Measurements from ENCODE around the gene RGL1. TPM values are rescaled to one million over a fixed set of nuclear protein-coding genes. Genes with fewer than 3 reads are reported as not detected.

Gene RGL1
- total and polyA plus RNA-seq, 3 experiments from 2014 or later, result 0.97 to 3.3 (median 3.3) TPM

GRCh38 chr1:183792300-183792699, 12.6 kb upstream of the RGL1 start:
- no peak overlapping the region for H3K27ac Mint-ChIP-seq
- peaks cover 0 to 2% (median 0%) of the 10 kb centered on the region in 3 donors for H3K4me1 Mint-ChIP-seq
- no peaks in the 10 kb centered on the region for H3K27me3 ChIP-seq (ENCODE audit: insufficient read depth, low read length, poor library complexity, severe bottlenecking)
- POLR2A ChIA-PET, result no interaction called here
- DNase-seq, result no peak
- CTCF ChIA-PET, result no interaction called here
- no peaks in the 10 kb centered on the region for H3K36me3 ChIP-seq (ENCODE audit: insufficient read depth, low read length)
- no peak overlapping the region for H3K4me3 Mint-ChIP-seq
- no peak overlapping the region for H3K4me3 ChIP-seq (ENCODE audit: low read length)
- no peaks in the 10 kb centered on the region for H3K9me3 ChIP-seq (ENCODE audit: low read length)
- no peaks in the 10 kb centered on the region for H3K9me3 Mint-ChIP-seq
- peaks cover 0 to 2% of the 10 kb centered on the region in 2 donors for H3K27me3 Mint-ChIP-seq
- no peak overlapping the region for H3K27ac ChIP-seq (ENCODE audit: low read depth, low read length)
- no peaks in the 10 kb centered on the region for H3K36me3 Mint-ChIP-seq
- no peaks in the 10 kb centered on the region for H3K4me1 ChIP-seq (ENCODE audit: insufficient read depth, low read length)

- Mint-ChIP-seq H3K4me1 (no peaks in the 10 kb centered on the region), H3K27me3 (peaks cover 0 to 2% of the 10 kb centered on the region in 2 donors), H3K36me3 (no peaks in the 10 kb centered on the region), H3K27ac (no peak overlapping the region), H3K4me3 (no peak overlapping the region), H3K9me3 (no peaks in the 10 kb centered on the region)
- Histone ChIP-seq H3K36me3 (ENCODE audit: insufficient read depth, low read length) (no peaks in the 10 kb centered on the region), H3K9me3 (ENCODE audit: low read length) (no peaks in the 10 kb centered on the region), H3K27ac (ENCODE audit: low read depth, low read length) (no peak overlapping the region), H3K4me1 (ENCODE audit: insufficient read depth, low read length) (no peaks in the 10 kb centered on the region), H3K4me3 (ENCODE audit: low read length) (no peak overlapping the region), H3K27me3 (ENCODE audit: insufficient read depth, low read length, poor library complexity, severe bottlenecking) (no peaks in the 10 kb centered on the region)
- ChIA-PET POLR2A (no interaction called here), CTCF (no interaction called here)
- no peak for DNase-seq
Observed at GRCh38 chr1:183794088-183794487, 10.8 kb upstream of the RGL1 start.

GRCh38 chr1:183800449-183800848, 4.5 kb upstream of the RGL1 start:
- H3K36me3 ChIP-seq (ENCODE audit: insufficient read depth, low read length), result no peaks in the 10 kb centered on the region
- H3K36me3 Mint-ChIP-seq, result peaks cover 2 to 15% (median 4%) of the 10 kb centered on the region in 3 donors
- no peak overlapping the region for H3K4me3 Mint-ChIP-seq
- ChIA-PET CTCF (no interaction called here), POLR2A (no interaction called here)
- H3K4me3 ChIP-seq (ENCODE audit: low read length), result no peak overlapping the region
- DNase-seq, result no peak
- H3K27me3 Mint-ChIP-seq, result peaks cover 2 to 22% of the 10 kb centered on the region in 2 donors
- peaks cover 3 to 4% (median 3%) of the 10 kb centered on the region in 3 donors for H3K4me1 Mint-ChIP-seq
- peak overlapping the region in 1 of 8 donors; percentile 41 for H3K27ac Mint-ChIP-seq
- H3K4me1 ChIP-seq (ENCODE audit: insufficient read depth, low read length), result peaks cover 4% of the 10 kb centered on the region
- no peaks in the 10 kb centered on the region for H3K9me3 ChIP-seq (ENCODE audit: low read length)
- no peak overlapping the region for H3K27ac ChIP-seq (ENCODE audit: low read depth, low read length)
- peaks cover 20 to 30% (median 26%) of the 10 kb centered on the region in 5 donors for H3K9me3 Mint-ChIP-seq
- H3K27me3 ChIP-seq (ENCODE audit: insufficient read depth, low read length, poor library complexity, severe bottlenecking), result no peaks in the 10 kb centered on the region

GRCh38 chr1:183801649-183802048, 3.3 kb upstream of the RGL1 start:
- Mint-ChIP-seq H3K4me3 (no peak overlapping the region), H3K4me1 (peaks cover 5 to 6% (median 5%) of the 10 kb centered on the region in 3 donors), H3K36me3 (peaks cover 2 to 16% (median 4%) of the 10 kb centered on the region in 3 donors), H3K9me3 (peaks cover 20 to 30% (median 26%) of the 10 kb centered on the region in 5 donors), H3K27ac (no peak overlapping the region), H3K27me3 (peaks cover 2 to 30% of the 10 kb centered on the region in 2 donors)
- Histone ChIP-seq H3K9me3 (ENCODE audit: low read length) (no peaks in the 10 kb centered on the region), H3K4me3 (ENCODE audit: low read length) (no peak overlapping the region), H3K27me3 (ENCODE audit: insufficient read depth, low read length, poor library complexity, severe bottlenecking) (peaks cover 5% of the 10 kb centered on the region), H3K4me1 (ENCODE audit: insufficient read depth, low read length) (peaks cover 11% of the 10 kb centered on the region), H3K27ac (ENCODE audit: low read depth, low read length) (no peak overlapping the region), H3K36me3 (ENCODE audit: insufficient read depth, low read length) (no peaks in the 10 kb centered on the region)
- POLR2A ChIA-PET, result no interaction called here
- CTCF ChIA-PET, result no interaction called here
- no peak for DNase-seq

- Mint-ChIP-seq H3K4me3 (peak overlapping the region in 4 of 7 donors; percentile 13 to 27 (median 20)), H3K27ac (no peak overlapping the region), H3K9me3 (peaks cover 20 to 30% (median 26%) of the 10 kb centered on the region in 5 donors), H3K4me1 (peaks cover 5 to 6% (median 5%) of the 10 kb centered on the region in 3 donors), H3K36me3 (peaks cover 2 to 22% (median 4%) of the 10 kb centered on the region in 3 donors), H3K27me3 (peaks cover 8 to 50% of the 10 kb centered on the region in 2 donors)
- Histone ChIP-seq H3K27ac (ENCODE audit: low read depth, low read length) (no peak overlapping the region), H3K27me3 (ENCODE audit: insufficient read depth, low read length, poor library complexity, severe bottlenecking) (peaks cover 5% of the 10 kb centered on the region), H3K36me3 (ENCODE audit: insufficient read depth, low read length) (no peaks in the 10 kb centered on the region), H3K4me3 (ENCODE audit: low read length) (no peak overlapping the region), H3K4me1 (ENCODE audit: insufficient read depth, low read length) (peaks cover 11% of the 10 kb centered on the region), H3K9me3 (ENCODE audit: low read length) (no peaks in the 10 kb centered on the region)
- ChIA-PET POLR2A (no interaction called here), CTCF (no interaction called here)
- no peak for DNase-seq
Observed at GRCh38 chr1:183804387-183804786, 533 bp upstream of the RGL1 start.

GRCh38 chr1:183806125-183806524, 1.2 kb downstream of the RGL1 start:
- peaks cover 5% of the 10 kb centered on the region for H3K27me3 ChIP-seq (ENCODE audit: insufficient read depth, low read length, poor library complexity, severe bottlenecking)
- ChIA-PET CTCF (no interaction called here), POLR2A (no interaction called here)
- H3K4me3 ChIP-seq (ENCODE audit: low read length), result no peak overlapping the region
- peaks cover 5 to 6% (median 5%) of the 10 kb centered on the region in 3 donors for H3K4me1 Mint-ChIP-seq
- peaks cover 12 to 56% of the 10 kb centered on the region in 2 donors for H3K27me3 Mint-ChIP-seq
- no peak overlapping the region for H3K27ac ChIP-seq (ENCODE audit: low read depth, low read length)
- peaks cover 16 to 22% (median 18%) of the 10 kb centered on the region in 5 donors for H3K9me3 Mint-ChIP-seq
- no peak overlapping the region for H3K27ac Mint-ChIP-seq
- DNase-seq, result no peak
- H3K36me3 ChIP-seq (ENCODE audit: insufficient read depth, low read length), result no peaks in the 10 kb centered on the region
- no peaks in the 10 kb centered on the region for H3K9me3 ChIP-seq (ENCODE audit: low read length)
- H3K4me1 ChIP-seq (ENCODE audit: insufficient read depth, low read length), result peaks cover 11% of the 10 kb centered on the region
- H3K36me3 Mint-ChIP-seq, result peaks cover 2 to 18% (median 4%) of the 10 kb centered on the region in 3 donors
- H3K4me3 Mint-ChIP-seq, result peak overlapping the region in 1 of 7 donors; percentile 14

- Histone ChIP-seq H3K4me1 (ENCODE audit: insufficient read depth, low read length) (peaks cover 11% of the 10 kb centered on the region), H3K9me3 (ENCODE audit: low read length) (no peaks in the 10 kb centered on the region), H3K4me3 (ENCODE audit: low read length) (no peak overlapping the region), H3K27ac (ENCODE audit: low read depth, low read length) (no peak overlapping the region), H3K27me3 (ENCODE audit: insufficient read depth, low read length, poor library complexity, severe bottlenecking) (peaks cover 5% of the 10 kb centered on the region), H3K36me3 (ENCODE audit: insufficient read depth, low read length) (no peaks in the 10 kb centered on the region)
- Mint-ChIP-seq H3K36me3 (peaks cover 0 to 14% (median 2%) of the 10 kb centered on the region in 3 donors), H3K27me3 (peaks cover 12 to 56% of the 10 kb centered on the region in 2 donors), H3K27ac (no peak overlapping the region), H3K9me3 (peaks cover 11 to 17% (median 13%) of the 10 kb centered on the region in 5 donors), H3K4me3 (peak overlapping the region in 1 of 7 donors; percentile 14), H3K4me1 (peaks cover 5 to 6% (median 5%) of the 10 kb centered on the region in 3 donors)
- POLR2A ChIA-PET, result no interaction called here
- DNase-seq, result no peak
- CTCF ChIA-PET, result no interaction called here
Observed at GRCh38 chr1:183806675-183807074, 1.8 kb downstream of the RGL1 start.

- H3K36me3 Mint-ChIP-seq, result peaks cover 0 to 8% (median 0%) of the 10 kb centered on the region in 3 donors
- Histone ChIP-seq H3K4me1 (ENCODE audit: insufficient read depth, low read length) (peaks cover 11% of the 10 kb centered on the region), H3K27me3 (ENCODE audit: insufficient read depth, low read length, poor library complexity, severe bottlenecking) (peaks cover 5% of the 10 kb centered on the region), H3K4me3 (ENCODE audit: low read length) (no peak overlapping the region), H3K9me3 (ENCODE audit: low read length) (no peaks in the 10 kb centered on the region), H3K27ac (ENCODE audit: low read depth, low read length) (no peak overlapping the region), H3K36me3 (ENCODE audit: insufficient read depth, low read length) (no peaks in the 10 kb centered on the region)
- CTCF ChIA-PET, result no interaction called here
- H3K27ac Mint-ChIP-seq, result peak overlapping the region in 1 of 8 donors; percentile 21
- peaks cover 12 to 52% of the 10 kb centered on the region in 2 donors for H3K27me3 Mint-ChIP-seq
- H3K9me3 Mint-ChIP-seq, result peaks cover 4 to 8% (median 6%) of the 10 kb centered on the region in 5 donors
- no peak for DNase-seq
- no peak overlapping the region for H3K4me3 Mint-ChIP-seq
- POLR2A ChIA-PET, result no interaction called here
- peaks cover 5 to 6% (median 5%) of the 10 kb centered on the region in 3 donors for H3K4me1 Mint-ChIP-seq
Observed at GRCh38 chr1:183807549-183808168, 2.7 kb downstream of the RGL1 start.
